NB4 (cell line): ENCODE results near the gene CCDC85A.

Experiments used
- DNase-seq: peaks from one replicate; pipeline ENCODE4 v3.0.0; 2010; ENCODE audit warnings: low read depth
- H3K4me3 ChIP-seq: one replicate; pipeline ENCODE4 v1.5.1; 2011; ENCODE audit warnings: mild to moderate bottlenecking, low read depth, low read length, moderate library complexity
- MYC ChIP-seq: IDR thresholded peaks from 2 replicates; pipeline ENCODE4 v1.6.1; 2011; ENCODE audit warnings: low read depth, low read length
- POLR2A ChIP-seq: IDR thresholded peaks from 2 replicates; pipeline ENCODE4 v1.6.1; 2011; ENCODE audit warnings: mild to moderate bottlenecking; ENCODE audit not compliant: insufficient read length; ENCODE audit errors: extremely low read depth
- TF ChIP-seq, protein P1 (sequence below): IDR thresholded peaks from 2 replicates; pipeline ENCODE4 v1.6.1; 2011; ENCODE audit warnings: low read depth, low read length
- TF ChIP-seq, protein P2 (sequence below): IDR thresholded peaks from one replicate; pipeline ENCODE4 v1.5.1; 2012; ENCODE audit warnings: low read depth, low read length

The CCDC85A gene

DNA sequence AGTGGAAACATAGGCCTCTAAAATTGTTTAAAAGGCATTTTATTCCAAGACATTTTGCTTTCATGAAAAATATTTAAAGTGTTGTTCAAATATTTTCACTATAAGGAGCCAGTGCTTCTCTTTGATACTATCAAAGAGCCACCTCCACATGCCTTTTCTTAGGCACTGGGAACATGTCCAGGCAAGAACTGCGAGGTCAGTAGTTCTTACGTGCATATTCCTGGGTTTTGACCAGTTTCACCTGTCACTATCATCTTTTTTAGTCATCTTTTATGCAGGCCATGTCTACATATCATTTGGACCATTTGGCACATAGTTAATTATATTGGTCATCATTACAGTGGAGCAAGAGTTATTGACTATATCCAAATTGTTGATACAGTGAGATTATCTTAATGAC lies 195.3 kb downstream of the CCDC85A start:
- TF ChIP-seq, protein P1, sequence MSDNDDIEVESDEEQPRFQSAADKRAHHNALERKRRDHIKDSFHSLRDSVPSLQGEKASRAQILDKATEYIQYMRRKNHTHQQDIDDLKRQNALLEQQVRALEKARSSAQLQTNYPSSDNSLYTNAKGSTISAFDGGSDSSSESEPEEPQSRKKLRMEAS = no peak
- TF ChIP-seq MYC (no peak), POLR2A (no peak)
- TF ChIP-seq, protein P2, sequence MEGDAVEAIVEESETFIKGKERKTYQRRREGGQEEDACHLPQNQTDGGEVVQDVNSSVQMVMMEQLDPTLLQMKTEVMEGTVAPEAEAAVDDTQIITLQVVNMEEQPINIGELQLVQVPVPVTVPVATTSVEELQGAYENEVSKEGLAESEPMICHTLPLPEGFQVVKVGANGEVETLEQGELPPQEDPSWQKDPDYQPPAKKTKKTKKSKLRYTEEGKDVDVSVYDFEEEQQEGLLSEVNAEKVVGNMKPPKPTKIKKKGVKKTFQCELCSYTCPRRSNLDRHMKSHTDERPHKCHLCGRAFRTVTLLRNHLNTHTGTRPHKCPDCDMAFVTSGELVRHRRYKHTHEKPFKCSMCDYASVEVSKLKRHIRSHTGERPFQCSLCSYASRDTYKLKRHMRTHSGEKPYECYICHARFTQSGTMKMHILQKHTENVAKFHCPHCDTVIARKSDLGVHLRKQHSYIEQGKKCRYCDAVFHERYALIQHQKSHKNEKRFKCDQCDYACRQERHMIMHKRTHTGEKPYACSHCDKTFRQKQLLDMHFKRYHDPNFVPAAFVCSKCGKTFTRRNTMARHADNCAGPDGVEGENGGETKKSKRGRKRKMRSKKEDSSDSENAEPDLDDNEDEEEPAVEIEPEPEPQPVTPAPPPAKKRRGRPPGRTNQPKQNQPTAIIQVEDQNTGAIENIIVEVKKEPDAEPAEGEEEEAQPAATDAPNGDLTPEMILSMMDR = no peak
- no peak overlapping the region for H3K4me3 ChIP-seq
- no peak for DNase-seq

DNA sequence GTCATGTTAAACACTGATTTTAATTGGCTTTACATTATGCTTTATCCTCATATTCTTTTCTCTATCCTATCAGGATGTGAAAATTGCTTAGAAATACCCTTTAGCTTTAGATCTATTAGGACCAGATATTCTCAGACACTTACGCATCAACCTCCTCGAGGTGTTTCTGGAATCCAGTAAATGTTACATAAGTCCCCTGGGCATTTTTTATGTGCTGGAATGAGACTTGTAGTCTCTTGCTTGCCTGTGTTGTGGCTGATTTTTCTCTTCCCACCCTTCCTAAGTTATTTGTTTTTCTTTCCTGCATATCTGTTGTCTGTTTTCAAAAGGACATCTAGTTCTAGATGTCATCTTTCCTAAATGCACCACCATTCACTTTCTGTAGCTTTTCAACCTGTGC lies 197.1 kb downstream of the CCDC85A start:
- DNase-seq = no peak
- H3K4me3 ChIP-seq = no peak overlapping the region
- TF ChIP-seq, protein P1 = no peak
- TF ChIP-seq POLR2A (no peak), MYC (no peak)
- TF ChIP-seq, protein P2 = no peak

DNA sequence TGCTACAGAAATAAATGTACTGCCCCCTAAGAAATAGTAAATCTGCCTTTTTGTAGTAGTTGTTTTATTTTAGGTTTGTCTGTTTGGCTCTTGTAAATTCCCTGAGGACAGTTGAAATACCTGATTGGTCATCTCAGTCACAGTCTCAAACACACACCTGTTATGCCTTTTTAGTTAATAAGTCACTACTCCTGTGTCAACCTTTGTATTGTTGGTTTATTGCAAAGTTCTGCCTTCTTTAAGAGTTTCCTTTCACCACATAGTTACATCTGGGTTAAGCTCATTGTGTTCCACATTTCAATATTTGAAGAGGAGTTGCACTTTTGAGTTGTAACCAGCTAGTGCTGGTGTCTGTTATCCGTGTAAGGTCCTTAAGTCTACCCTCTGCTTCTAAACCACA lies 198.7 kb downstream of the CCDC85A start:
- no peak for DNase-seq
- TF ChIP-seq MYC (no peak), POLR2A (no peak)
- TF ChIP-seq, protein P1 = no peak
- TF ChIP-seq, protein P2 = no peak
- H3K4me3 ChIP-seq = no peak overlapping the region

DNA sequence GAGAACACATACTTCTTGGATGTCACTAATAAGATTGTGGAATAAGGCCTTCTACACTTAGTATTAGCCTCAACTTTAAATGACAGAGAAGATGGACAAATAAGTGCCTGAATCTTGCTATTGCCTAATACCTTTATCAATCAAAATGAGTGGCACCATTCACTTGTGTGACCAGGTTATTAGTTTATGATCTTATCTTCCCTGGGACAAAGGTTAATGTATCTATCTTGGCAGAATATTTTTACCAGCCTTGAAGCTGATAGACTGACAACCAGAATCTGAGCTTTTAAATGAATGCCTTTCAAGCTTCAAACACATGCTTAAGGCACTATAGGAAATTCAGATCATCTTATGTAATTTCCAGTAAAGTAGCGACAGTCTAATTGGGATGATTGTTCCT lies 202.9 kb downstream of the CCDC85A start:
- TF ChIP-seq, protein P1 = no peak
- TF ChIP-seq MYC = no peak
- H3K4me3 ChIP-seq = no peak overlapping the region
- no peak for DNase-seq

DNA sequence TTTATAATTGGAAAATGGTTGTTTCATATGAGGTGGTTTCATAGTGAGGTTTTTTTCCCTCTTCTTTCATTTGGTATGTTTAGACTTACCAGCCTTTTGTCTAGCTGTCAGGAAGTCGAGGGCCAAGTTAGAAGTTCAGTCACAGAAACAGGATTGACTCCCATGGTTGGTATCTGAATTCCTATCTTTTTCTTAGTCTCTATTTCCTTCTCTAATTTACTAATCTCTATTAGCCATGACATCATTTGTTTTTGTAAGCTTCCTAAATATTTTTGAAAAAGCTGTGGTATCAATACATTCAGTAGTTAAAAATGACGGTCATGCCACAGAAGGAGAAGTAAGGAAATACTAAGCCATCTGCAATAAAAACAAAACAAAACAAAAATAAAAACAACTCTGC lies 206.9 kb downstream of the CCDC85A start:
- no peak for DNase-seq
- TF ChIP-seq POLR2A = no peak
- TF ChIP-seq, protein P2 = no peak
- TF ChIP-seq MYC = no peak
- TF ChIP-seq, protein P1 = no peak
- no peak overlapping the region for H3K4me3 ChIP-seq

DNA sequence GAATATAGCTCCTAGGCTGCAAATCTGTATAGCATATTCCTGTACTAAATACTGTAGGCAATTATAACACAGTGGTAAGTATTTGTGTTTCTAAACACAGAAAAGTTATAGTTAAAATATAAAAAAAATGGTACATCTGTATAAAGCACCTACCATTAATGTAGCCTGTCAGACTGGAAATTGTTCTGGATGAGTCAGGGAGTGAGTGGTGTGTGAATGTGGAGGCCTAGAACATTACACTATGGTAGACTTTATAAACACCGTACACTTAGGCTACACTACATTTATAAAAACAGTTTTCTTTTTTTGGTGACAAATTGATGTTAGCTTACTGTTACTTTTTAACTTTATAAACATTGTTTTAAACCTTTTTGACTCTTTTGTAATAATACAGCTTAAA lies 226.3 kb downstream of the CCDC85A start:
- no peak overlapping the region for H3K4me3 ChIP-seq
- TF ChIP-seq, protein P1 = no peak
- TF ChIP-seq MYC = no peak
- no peak for TF ChIP-seq POLR2A
- TF ChIP-seq, protein P2 = no peak
- DNase-seq = no peak
